Tibial nerve (tissue), 4 donors: Measurements from ENCODE around the gene SYK.

Source experiments
- CTCF ChIP-seq, 5 experiments: fragments of 200-600 bp in 3 of 5; fragments of 450-650 bp in 2 of 5; sonication (generic) in 3 of 5; IDR thresholded peaks; one replicate each; pipeline ENCODE4 v1.5.1; 2016 to 2019; ENCODE audit warnings: antibody characterized with exemption in 5 of 5, mild to moderate bottlenecking in 3 of 5, moderate library complexity in 2 of 5
- EP300 ChIP-seq, 2 donors: sonication (generic); formaldehyde crosslinking; IDR thresholded peaks; one replicate each; pipeline ENCODE4 v1.6.1; 2017; ENCODE audit warnings: antibody characterized with exemption in 2 of 2, mild to moderate bottlenecking in 1 of 2

- no peak for TF ChIP-seq CTCF (IDR thresholded peaks at IDR 0.05)
- no peak for TF ChIP-seq EP300 (IDR thresholded peaks at IDR 0.05)
These were observed 66.9 kb downstream of the SYK start for GRCh38 chr9:90868555-90868954.
